ENCODE measurements around the gene LMBR1.
"Not testable (repeated sequence)": the region's sequence is repeated elsewhere in the genome, so short reads cannot be mapped to it uniquely, and the experiment has no call there.

Gene LMBR1, protein sequence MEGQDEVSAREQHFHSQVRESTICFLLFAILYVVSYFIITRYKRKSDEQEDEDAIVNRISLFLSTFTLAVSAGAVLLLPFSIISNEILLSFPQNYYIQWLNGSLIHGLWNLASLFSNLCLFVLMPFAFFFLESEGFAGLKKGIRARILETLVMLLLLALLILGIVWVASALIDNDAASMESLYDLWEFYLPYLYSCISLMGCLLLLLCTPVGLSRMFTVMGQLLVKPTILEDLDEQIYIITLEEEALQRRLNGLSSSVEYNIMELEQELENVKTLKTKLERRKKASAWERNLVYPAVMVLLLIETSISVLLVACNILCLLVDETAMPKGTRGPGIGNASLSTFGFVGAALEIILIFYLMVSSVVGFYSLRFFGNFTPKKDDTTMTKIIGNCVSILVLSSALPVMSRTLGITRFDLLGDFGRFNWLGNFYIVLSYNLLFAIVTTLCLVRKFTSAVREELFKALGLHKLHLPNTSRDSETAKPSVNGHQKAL

DNA sequence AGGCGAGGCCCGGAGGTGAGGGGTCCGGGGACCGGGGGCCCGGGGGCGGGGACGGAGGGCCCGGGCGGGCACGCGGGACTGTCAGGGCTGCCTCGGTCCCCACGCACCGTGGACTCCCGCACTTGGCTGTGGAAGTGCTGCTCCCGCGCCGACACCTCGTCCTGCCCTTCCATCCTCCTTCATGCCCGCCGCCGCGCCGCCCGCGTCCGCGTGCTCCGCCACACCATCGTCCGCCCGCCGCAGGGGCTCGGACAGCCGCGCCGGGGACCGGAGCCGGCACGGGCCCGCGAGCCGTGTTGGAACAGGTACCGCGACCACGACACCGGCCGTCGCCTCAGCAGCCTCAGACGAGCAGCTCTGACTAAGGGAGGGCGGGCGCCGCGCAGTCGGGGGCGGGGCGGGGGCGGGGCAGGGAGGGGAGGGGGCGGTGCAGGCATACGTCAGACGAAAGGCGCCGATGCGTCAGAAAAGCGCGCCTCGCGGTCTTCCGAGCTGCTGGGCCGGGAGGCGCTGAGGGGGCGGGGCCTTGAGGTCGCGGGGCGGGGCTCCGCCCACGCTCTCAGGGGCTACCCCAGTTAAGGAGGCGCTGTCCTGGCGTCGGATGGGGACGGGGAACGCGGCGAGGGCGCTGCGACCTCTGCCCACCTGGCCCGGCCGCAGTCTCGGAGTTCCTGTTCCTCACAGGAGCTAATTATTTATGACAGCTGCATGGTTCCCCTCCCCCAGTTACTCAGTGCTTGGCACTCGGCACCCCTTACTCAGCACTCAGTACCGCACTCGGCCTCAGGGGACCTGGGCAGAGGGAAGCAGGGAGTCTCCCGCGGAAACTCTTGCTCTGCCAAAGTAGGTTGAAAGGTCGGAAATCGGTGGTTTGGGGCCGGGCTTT is at the start of gene LMBR1:
Gene LMBR1 (minus strand): TSS at position 363 of the 886 bp plus-strand sequence. CDS start 190 bp downstream, at position 173.
- DNase-seq (ENCODE audit: low read depth in 2 of 2), result peak; percentile 85 to 94

DNA sequence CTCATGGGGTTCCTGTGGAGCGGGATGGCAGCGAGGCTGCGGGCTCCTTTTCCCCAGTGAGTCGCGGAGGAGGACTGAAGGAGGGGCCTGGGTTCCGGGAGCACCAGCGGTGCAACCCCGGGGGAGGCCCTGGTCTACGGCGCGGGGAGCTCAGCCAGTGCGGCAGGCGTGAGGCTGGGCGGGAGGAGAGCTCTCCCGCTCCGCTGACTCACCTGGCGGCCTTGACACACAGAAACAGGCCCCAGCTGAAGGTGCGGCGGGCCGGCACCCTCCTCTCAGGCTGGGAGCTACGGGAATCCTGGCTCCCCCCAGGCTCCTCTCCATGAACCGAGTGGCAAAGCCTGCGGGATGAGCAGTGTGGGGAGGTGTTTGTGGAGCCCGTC is 49.7 kb upstream of the LMBR1 start:
- DNase-seq (ENCODE audit: low read depth in 2 of 2), result no peak

DNA sequence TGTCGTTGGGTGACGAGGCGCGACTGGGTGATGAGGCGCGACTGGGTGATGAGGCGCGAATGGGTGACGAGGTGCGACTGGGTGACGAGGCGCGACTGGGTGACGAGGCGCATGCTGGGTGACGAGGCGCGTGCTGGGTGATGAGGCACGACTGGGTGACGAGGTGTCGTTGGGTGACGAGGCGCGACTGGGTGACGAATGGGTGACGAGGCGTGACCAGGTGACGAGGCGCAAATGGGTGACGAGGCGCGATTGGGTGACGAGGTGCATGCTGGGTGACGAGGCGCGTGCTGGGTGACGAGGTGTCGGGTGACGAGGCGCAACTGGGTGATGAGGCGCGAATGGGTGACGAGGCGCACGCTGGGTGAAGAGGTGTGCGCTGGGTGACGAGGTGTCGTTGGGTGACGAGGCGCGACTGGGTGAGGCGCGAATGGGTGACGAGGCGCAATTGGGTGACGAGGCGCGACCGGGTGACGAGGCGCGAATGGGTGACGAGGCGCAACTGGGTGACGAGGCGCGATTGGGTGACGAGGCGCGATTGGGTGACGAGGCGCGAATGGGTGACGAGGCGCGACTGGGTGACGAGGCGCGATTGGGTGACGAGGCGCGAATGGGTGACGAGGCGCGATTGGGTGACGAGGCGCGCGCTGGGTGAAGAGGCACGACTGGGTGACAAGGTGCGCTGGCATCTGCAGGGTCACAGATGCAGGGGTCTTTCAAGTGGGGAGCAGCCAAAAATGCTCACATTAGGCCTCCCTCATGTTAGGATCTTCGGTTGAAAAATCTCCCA is 48.6 kb upstream of the LMBR1 start:
- DNase-seq (ENCODE audit: low read depth in 2 of 2), result no peak

DNA sequence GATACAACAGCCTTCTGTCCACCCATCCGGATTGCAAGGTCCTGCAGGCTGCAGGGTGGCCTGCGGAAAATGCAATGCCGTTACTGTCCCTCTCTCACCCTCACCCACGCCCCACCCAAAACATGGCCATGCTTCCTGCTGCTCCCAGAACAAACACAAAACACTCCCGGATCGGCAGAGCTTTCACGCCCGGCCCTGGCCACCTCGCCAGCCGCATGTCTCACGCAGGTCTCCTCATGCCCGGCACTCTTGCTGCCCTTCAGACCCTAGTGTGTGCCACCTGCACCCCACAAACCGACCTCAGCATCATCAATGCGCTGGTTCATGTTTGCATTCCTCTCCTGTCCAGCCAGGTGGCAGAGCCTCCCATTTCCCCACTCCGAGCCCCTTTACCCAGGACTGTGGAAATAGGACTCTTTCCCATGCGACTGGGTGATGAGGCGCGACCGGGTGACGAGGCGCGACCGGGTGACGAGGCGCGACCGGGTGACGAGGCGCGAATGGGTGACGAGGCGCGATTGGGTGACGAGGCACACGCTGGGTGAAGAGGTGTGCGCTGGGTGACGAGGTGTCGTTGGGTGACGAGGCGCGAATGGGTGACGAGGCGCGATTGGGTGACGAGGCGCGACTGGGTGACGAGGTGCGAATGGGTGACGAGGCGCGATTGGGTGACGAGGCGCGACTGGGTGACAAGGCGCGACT is 47.6 kb upstream of the LMBR1 start:
- no peak for DNase-seq (ENCODE audit: low read depth in 2 of 2)

DNA sequence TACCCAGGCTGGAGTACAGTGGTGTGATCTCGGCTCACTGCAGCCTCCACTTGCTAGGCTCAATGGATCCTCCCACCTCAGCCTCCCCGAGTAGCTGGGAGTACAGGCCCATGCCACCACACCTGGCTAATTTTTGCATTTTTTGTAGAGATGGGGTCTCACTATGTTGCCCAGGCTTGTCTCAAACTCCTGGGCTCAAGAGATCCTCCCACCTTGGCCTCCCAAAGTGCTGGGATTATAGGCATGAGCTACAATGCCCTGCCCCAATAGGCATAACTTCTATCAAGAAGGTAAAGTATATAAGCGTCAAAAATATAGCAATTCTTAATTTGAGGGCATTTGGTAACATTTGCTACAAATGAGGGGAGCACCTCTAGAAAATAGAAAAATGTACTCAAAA is 43.8 kb upstream of the LMBR1 start:
- not testable (repeated sequence) for DNase-seq (ENCODE audit: low read depth in 2 of 2)

DNA sequence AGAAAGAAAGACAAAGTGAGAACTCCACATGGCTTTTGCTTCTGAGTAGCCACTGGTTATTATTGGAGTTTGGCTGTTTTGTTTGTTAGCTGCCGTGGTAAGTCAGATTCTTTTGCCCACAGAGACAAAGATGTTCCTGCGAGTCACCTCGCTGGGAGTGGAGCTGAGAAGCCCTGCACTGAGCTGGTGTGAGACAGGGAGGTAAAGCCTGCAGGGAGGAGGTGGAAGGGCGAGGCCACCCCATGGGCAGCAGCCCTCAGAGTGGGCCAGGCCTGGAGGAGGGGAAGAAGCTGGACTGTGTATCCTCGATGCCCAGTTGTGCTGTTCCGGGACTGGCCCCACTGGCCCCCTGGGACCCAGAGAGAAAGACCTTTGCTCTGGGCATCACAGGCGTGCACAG is 42.3 kb upstream of the LMBR1 start:
- DNase-seq (ENCODE audit: low read depth in 2 of 2), result no peak

DNA sequence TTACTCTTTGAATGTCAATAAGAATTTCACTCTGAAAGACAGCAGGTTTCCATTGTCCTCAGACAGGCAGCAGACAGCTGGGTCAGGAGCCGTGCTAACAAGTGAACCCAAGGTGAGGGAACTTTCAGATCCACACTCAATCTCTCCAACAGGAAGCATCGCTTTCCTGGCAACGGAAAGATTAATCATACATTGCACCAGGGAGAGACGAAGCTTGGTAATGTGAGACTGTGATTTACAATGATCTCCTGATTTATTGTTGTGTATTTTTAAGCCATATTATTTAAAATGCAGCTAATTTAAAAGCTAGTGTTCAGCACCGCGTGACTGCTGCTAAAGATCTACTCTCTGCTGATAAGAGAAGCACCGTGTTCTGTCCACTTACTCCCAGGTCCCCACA is 39.0 kb upstream of the LMBR1 start:
- DNase-seq (ENCODE audit: low read depth in 2 of 2), result no peak

DNA sequence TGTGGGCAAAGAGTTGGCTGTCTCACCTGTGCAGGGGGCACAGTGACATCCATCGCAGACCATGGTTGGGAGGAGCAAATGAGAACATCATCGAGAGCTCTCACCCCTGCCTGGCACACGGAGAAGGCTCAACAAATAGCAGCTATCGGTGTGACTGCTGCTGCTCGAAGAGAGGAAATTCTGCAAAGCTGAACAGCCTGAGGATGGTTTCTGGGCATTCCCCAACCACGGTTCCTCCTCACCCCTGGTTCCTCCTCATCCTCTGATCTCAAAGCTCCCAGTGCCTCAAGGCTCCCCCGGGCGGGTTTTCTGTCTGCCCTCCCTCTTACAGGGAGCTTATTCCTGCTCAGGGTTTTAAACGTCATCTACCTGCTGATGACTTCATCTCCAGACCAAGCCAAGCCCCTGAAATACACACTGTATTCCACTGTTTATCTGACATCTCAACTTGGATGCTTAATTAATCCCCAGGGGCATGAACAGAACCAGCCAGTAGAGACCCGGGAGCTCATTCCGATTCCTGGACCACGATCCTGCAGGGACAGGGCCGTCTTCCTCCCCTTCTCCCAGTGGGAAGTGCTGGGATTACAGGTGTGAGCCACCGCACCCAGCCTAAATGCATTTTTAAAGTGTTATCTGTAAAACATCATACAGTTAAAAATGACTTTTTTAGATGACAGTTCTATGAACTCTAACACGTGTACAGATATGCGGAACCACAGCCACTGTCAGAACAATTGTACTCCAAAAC is 37.0 kb upstream of the LMBR1 start:
- peak in 1 of 2 donors; percentile 19 for DNase-seq (ENCODE audit: low read depth in 2 of 2)

DNA sequence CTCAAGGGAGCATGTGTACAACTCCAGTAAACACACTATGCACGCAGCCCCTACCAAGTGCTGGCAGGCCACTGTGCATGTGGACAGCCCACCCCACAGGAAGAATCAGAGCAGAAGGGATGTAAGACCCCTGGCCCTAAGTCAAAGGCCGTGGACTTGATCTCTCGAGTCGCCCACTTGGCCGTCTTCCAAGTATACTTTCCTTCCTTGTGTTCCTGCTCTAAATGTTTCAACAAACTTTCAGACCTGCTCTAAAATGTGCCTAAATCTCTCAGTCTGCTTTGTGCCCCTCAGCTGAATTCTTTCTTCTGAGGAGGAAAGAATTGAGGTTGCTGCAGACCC is 35.4 kb upstream of the LMBR1 start:
- DNase-seq (ENCODE audit: low read depth in 2 of 2), result no peak

DNA sequence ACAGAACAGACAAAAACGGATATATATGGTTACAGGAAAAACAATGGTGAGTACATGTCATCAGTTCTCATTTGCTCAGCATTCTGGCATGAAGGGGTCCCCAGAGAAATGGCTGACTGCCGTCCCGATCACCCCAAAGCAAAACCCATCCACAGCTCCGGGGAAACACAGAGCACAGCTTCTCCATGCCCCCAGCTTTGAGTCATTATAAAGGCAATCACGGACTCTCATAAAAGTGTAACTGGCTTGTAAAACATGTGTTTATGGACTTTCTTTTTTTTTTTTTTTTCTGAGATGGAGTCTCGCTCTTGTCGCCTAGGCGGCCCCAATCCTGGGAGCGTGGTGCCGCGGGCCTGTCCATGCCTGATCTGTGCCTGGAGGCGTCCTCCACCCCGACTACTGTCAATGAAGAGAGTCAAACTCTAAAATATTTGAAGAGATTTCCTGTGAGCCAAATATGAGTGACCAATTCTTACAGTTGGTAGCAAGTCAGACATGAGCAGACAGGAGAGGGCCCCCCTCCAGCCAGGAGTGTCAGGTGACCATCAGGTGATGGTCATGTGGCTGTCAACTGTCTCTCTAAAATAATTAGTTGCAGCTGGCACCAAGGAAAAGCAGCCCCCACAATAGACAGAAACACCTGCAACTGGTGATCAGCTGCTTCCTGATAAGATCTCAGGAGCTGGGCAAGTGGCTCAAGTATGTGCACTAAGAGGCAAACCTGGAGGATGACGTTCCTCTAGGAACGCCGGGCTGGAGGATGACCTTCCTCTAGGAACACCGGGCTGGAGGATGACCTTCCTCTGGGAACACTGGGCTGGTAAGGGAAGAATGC is 34.8 kb upstream of the LMBR1 start:
- no peak for DNase-seq (ENCODE audit: low read depth in 2 of 2)

DNA sequence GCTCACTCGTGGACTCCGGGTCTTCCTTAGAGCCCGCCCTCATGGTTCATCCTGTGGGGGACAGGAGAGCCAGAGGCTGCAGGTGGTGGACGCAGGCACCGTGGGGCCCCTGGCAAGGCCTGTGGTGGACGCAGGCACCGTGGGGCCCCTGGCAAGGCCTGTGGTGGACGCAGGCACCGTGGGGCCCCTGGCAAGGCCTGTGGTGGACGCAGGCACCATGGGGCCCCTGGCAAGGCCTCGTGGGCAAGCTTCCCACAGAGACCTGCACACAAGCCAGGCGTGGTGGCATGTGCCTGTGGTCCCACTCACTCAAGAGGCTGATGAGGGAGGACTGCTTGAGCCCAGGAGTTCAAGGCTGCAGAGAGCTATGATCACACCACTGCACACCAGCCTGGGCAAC is 32.8 kb upstream of the LMBR1 start:
- not testable (repeated sequence) for DNase-seq (ENCODE audit: low read depth in 2 of 2)

DNA sequence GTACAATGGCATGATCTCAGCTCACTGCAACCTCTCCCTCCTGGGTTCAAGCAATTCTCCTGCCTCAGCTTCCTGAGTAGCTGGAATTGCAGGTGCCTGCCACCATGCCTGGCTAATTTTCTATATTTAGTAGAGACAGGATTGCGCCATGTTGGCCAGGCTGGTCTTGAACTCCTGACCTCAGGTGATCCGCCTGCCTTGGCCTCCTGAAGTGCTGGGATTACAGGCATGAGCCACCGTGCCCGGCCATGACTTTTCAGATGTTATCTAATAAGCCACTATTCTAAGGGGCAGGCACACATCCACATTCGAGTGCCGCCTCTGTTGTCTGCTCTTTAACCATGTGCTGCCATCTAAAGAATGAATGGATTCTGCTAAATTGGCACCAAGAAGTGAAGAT is 29.3 kb upstream of the LMBR1 start:
- not testable (repeated sequence) for DNase-seq (ENCODE audit: low read depth in 2 of 2)

DNA sequence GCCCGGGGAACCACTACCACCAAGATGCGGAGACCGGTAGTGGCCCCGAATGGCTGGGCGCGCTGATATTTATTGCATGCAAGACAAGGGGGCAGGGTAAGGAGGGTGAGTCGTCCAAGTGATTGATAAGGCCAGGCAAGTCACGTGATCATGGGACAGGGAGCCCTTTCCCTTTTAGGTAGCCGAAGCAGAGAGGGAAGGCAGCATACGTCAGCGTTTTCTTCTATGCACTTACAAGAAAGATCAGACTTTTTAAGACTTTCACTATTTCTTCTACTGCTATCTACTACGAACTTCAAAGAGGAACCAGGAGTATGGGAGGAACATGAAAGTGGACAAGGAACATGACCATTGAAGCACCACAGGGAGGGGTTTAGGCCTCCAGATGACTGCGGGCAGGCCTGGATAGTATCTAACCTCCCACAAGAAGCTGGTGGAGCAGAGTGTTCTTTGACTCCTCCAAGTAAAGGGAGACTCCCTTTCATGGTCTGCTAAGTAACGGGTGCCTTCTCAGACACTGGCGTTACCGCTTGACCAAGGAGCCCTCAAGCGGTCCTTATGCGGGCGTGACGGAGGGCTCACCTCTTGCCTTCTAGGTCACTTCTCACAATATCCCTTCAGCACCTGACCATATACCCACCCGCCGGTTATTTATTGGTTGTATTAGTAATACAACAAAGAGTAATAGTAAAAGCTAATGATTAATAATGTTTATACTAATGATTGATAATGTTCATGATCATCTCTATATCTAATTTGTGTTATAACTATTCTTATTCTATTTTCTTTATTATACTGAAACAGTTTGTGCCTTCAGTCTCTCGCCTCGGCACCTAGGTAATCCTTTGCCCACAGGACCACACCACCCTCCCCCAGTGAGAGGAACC is 27.7 kb upstream of the LMBR1 start:
- not testable (repeated sequence) for DNase-seq (ENCODE audit: low read depth in 2 of 2)

DNA sequence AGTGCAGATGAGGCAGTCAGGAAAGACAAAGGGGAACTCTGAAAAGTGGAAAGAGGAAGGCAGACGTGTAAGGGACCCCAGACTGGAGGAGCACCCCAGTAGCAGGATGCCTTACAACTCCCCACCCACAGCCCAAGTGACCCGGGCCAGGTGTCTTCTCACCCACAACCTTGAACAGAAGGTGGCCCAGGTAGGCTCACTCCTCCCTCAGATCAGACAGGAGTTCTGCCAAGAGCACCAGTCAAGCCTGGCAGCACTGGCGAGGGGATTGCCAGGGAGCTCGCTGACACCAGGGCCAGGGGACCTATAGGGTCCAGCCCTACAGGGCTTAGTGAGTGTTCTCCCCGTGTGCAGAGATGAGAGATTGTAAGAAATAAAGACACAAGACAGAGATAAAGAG is 27.1 kb upstream of the LMBR1 start:
- DNase-seq (ENCODE audit: low read depth in 2 of 2), result no peak

DNA sequence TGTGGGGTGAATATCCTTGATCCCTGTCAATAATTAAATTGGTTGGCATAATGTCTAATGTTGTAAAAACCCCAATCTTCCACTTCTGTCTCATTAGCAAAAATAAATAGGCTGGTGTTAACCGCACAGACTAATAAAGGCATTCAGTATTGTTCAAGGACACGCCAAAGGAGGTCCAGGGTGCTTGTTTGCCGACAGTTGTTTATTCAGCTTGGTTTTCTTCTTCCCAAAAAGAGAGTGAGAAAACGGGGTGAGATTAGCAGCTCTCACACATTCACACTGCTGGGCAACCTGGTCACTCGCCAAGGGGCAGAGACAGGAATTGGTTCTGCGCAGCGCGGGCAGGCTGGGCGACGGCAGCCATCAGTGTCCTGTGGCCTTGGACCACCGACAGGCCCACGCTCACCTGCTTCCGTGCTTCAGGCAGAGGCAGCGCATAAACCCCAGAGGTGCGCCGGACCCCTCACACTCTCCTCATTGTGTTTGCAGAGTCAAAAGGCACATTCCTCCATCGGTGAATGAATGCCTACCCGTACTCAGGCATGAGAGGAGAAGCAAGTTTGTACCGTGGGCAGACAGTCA is 26.2 kb upstream of the LMBR1 start:
- DNase-seq (ENCODE audit: low read depth in 2 of 2), result no peak

DNA sequence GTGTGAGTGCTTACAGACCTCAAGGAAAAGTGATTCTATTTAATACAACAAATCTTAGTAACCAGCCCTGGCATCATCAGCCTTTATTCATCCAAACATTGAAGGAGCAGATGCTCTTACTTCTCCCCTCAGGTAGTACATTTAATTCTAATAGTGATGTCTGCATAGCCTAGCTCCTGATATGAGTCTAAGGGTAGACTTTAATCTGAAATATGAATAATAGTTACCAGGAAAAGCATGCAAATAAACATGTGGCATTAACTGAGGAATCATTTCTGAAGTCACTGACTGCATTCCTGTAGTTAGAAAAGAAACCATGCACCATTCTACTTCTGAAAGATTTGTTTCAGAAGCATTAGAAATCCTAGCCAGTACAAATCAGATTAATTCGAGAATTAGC is 25.7 kb upstream of the LMBR1 start:
- DNase-seq (ENCODE audit: low read depth in 2 of 2), result no peak

DNA sequence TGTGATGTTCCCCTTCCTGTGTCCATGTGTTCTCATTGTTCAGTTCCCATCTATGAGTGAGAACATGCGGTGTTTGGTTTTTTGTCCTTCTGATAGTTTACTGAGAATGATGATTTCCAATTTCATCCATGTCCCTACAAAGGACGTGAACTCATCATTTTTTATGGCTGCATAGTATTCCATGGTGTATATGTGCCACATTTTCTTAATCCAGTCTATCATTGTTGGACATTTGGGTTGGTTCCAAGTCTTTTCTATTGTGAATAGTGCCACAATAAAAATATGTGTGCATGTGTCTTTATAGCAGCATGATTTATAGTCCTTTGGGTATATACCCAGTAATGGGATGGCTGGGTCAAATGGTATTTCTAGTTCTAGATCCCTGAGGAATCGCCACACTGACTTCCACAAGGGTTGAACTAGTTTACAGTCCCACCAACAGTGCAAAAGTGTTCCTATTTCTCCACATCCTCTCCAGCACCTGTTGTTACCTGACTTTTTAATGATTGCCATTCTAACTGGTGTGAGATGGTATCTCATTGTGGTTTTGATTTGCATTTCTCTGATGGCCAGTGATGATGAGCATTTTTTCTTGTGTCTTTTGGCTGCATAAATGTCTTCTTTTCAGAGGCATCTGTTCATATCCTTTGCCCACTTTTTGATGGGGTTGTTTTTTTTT is 16.7 kb upstream of the LMBR1 start:
- not testable (repeated sequence) for DNase-seq (ENCODE audit: low read depth in 2 of 2)

DNA sequence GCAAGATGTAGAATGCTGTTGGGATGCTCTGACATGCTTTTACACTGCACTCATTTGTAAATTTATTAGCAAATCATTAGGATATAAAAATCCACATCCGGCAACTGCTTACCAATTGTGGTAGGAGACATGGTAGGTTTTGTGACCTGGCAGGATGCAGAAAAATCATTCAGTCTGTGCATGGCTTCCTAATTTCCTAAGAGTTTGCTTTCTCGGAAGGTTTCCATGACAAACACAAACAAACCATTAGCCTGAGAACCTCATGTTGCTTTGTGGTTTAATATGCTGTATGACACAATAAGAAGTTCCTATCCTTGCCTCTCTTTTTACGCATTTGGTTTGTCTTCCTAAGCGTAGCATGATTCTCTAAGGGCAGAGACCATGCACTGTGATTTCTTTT is 14.7 kb upstream of the LMBR1 start:
- DNase-seq (ENCODE audit: low read depth in 2 of 2), result no peak
